ENCODE measurements around the gene XYLB.

Gene XYLB

DNA sequence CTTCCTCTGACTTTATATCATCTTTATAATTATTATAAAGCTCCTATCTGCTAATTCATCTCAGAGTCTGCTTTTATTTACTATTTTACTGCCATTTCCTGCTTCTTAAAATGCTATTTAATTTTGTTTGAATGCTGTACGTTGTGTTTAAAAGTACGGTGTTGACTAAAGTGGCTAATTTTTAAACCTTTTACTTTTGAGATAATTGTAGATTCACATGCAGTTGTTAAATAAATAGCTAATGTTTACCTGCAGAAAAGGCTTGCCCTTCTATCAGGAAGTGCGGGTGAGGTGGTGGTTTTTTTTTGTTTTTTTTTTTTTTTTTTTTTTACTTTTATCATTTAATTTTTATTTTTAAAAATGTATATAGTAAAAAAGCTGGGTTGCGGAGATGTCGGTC is 41.3 kb downstream of the XYLB start:
- H3K9me3 ChIP-seq: no peaks in the 10 kb centered on the region
- peaks cover 2% of the 10 kb centered on the region for H3K36me3 ChIP-seq
- no peaks in the 10 kb centered on the region for H3K27me3 ChIP-seq
- H3K4me1 ChIP-seq (ENCODE audit: control insufficient read depth in 1 of 2, insufficient read depth in 1 of 2, low read depth in 1 of 2, low read length in 1 of 2): no peaks in the 10 kb centered on the region
- no peak overlapping the region for H3K4me3 ChIP-seq (ENCODE audit: low read depth in 1 of 2, low read length in 1 of 2)
- TF ChIP-seq, protein P1, sequence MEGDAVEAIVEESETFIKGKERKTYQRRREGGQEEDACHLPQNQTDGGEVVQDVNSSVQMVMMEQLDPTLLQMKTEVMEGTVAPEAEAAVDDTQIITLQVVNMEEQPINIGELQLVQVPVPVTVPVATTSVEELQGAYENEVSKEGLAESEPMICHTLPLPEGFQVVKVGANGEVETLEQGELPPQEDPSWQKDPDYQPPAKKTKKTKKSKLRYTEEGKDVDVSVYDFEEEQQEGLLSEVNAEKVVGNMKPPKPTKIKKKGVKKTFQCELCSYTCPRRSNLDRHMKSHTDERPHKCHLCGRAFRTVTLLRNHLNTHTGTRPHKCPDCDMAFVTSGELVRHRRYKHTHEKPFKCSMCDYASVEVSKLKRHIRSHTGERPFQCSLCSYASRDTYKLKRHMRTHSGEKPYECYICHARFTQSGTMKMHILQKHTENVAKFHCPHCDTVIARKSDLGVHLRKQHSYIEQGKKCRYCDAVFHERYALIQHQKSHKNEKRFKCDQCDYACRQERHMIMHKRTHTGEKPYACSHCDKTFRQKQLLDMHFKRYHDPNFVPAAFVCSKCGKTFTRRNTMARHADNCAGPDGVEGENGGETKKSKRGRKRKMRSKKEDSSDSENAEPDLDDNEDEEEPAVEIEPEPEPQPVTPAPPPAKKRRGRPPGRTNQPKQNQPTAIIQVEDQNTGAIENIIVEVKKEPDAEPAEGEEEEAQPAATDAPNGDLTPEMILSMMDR (IDR thresholded peaks at IDR 0.05): no peak
- no peak overlapping the region for H3K27ac ChIP-seq

DNA sequence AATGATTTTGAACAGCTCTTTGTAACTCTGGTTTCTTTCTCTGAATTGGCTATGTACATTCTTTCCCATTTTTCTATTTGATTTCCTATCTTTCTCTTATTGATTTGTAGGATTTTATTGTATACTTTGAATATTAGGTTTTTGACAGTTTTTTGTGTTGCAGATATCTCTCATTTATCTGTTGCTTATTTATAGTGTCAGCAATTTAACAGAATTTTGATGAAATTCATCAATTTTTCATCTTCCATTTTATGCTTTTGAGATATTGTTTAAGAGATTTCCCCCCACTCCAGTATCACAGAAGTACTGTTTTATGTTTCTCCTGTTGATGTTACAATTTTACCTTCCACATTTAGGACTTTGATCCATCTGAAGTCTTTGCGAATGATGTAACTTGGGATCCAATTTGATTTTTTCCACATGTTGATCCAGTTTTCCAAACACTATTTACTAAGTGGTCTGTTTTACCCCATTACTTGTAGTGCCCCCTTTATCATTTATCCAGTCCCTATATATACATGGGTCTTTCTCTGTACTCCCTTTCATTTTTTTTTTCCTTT is 46.1 kb downstream of the XYLB start:
- H3K9me3 ChIP-seq: no peaks in the 10 kb centered on the region
- TF ChIP-seq, protein P1 (IDR thresholded peaks at IDR 0.05): no peak
- no peak overlapping the region for H3K4me3 ChIP-seq (ENCODE audit: low read depth in 1 of 2, low read length in 1 of 2)
- H3K27me3 ChIP-seq: no peaks in the 10 kb centered on the region
- H3K36me3 ChIP-seq: peaks cover 7% of the 10 kb centered on the region
- no peaks in the 10 kb centered on the region for H3K4me1 ChIP-seq (ENCODE audit: control insufficient read depth in 1 of 2, insufficient read depth in 1 of 2, low read depth in 1 of 2, low read length in 1 of 2)
- no peak overlapping the region for H3K27ac ChIP-seq

DNA sequence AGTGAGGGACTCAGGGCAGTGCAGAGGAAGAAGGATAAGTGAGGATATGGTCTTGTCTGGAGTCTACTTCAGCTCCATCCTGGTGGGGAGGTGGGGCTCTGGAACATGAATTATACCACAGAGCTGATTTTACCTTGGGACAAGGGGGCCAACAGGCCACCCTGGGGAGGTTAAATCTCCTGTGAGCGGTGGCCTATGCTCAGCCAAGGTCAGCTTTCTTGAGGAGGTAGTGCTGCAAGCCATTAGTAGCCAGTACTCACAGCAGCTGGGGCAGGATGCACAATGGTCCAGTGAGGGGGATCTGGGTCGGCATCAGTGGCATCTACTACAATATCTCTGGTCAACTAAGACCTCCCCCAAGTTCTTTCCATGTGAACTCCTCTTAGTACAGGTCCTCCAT is 49.7 kb downstream of the XYLB start:
- Histone ChIP-seq H3K9me3 (no peaks in the 10 kb centered on the region), H3K27ac (no peak overlapping the region), H3K4me3 (ENCODE audit: low read depth in 1 of 2, low read length in 1 of 2) (no peak overlapping the region), H3K27me3 (no peaks in the 10 kb centered on the region), H3K4me1 (ENCODE audit: control insufficient read depth in 1 of 2, insufficient read depth in 1 of 2, low read depth in 1 of 2, low read length in 1 of 2) (no peaks in the 10 kb centered on the region), H3K36me3 (peaks cover 28% of the 10 kb centered on the region)
- TF ChIP-seq, protein P1 (IDR thresholded peaks at IDR 0.05): no peak

DNA sequence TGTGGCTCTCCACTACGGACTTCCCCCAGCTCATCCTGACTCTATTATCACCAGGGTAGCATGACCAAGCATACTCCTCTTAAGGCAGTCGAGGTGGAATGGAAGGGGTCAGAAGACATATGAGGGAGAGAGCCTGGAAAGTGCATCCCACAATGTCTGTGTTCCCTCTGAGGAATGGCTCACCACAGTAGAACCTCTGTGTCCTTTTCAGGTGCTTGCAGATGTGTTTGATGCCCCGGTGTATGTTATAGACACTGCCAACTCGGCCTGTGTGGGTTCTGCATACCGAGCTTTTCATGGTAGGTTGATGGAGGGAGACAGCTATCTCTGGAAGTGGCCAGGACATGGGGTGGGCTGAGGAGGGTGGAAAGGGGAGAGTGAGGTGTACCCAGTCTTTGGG is 50.3 kb downstream of the XYLB start:
- H3K4me3 ChIP-seq (ENCODE audit: low read depth in 1 of 2, low read length in 1 of 2): no peak overlapping the region
- TF ChIP-seq, protein P1 (IDR thresholded peaks at IDR 0.05): no peak
- H3K27ac ChIP-seq: no peak overlapping the region
- no peaks in the 10 kb centered on the region for H3K27me3 ChIP-seq
- peaks cover 34% of the 10 kb centered on the region for H3K36me3 ChIP-seq
- H3K4me1 ChIP-seq (ENCODE audit: control insufficient read depth in 1 of 2, insufficient read depth in 1 of 2, low read depth in 1 of 2, low read length in 1 of 2): no peaks in the 10 kb centered on the region
- H3K9me3 ChIP-seq: no peaks in the 10 kb centered on the region

DNA sequence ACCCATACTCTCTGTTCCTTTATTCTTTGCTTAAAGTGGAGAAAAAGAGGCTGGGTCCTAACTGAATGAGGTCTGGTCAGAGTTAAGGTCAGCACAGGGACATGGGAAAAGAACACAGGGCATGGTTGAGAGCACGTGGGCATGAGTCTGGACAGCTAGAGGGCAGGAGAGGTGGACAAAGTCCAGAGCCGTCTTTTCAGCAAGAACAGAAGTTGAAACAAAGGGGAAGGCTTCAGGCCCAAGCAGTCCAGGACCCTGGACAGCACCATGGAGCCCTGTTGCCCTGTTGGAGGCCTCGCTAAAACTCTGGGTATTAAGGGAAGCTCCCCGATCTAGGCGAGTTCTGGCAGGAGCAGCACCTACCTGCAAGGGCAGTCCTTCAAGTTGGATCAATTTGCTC is 50.7 kb downstream of the XYLB start:
- H3K27ac ChIP-seq: no peak overlapping the region
- peaks cover 38% of the 10 kb centered on the region for H3K36me3 ChIP-seq
- no peak overlapping the region for H3K4me3 ChIP-seq (ENCODE audit: low read depth in 1 of 2, low read length in 1 of 2)
- H3K4me1 ChIP-seq (ENCODE audit: control insufficient read depth in 1 of 2, insufficient read depth in 1 of 2, low read depth in 1 of 2, low read length in 1 of 2): no peaks in the 10 kb centered on the region
- H3K9me3 ChIP-seq: no peaks in the 10 kb centered on the region
- TF ChIP-seq, protein P1 (IDR thresholded peaks at IDR 0.05): no peak
- no peaks in the 10 kb centered on the region for H3K27me3 ChIP-seq

All from neutrophil (primary cell).